Astrocyte of the spinal cord (primary cell): ENCODE data around the gene SSC5D.
A peak's percentile ranks its signal among the peaks of the same experiment; 100 is the strongest.

Source experiments
- DNase-seq: peaks from one replicate; pipeline ENCODE4 v3.0.0; 2011; ENCODE audit warnings: low read depth, low spot score
- H3K4me3 ChIP-seq: 2 replicates; pipeline ENCODE4 v1.5.1; 2011; ENCODE audit warnings: low read depth, mild to moderate bottlenecking, low read length, moderate library complexity
- in situ Hi-C: cut with HindIII; loops from 2 replicates; pipeline ENCODE4 v1.10.0; 2017; ENCODE audit warnings: low sequenced_read_pairs
- TF ChIP-seq, protein P1 (sequence below): IDR thresholded peaks from 2 replicates; pipeline ENCODE4 v1.5.1; 2012; ENCODE audit warnings: low read depth, mild to moderate bottlenecking, low read length, inconsistent platforms

The SSC5D gene

DNA sequence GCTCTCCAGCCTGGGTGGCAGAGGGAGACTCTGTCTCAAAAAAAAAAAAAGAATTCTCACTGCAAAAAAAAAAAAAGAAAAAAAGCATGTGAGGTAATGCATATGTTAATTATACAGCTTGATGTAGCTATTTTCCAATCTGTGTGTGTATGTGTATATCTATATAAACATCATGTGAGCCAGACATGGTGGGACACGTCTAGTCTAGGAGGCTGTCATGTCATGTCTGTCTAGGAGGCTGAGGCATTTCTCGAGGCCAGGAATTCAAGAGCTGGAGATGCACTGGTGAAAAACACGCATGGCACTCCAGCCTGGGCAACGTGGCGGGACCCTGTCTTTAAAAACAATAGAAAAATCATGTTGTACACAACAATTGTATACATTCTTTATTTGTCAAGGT, 64.0 kb downstream of the SSC5D start:
- DNase-seq = no peak
- H3K4me3 ChIP-seq = no peak overlapping the region
- in situ Hi-C loops = no loop called here
- TF ChIP-seq, protein P1, sequence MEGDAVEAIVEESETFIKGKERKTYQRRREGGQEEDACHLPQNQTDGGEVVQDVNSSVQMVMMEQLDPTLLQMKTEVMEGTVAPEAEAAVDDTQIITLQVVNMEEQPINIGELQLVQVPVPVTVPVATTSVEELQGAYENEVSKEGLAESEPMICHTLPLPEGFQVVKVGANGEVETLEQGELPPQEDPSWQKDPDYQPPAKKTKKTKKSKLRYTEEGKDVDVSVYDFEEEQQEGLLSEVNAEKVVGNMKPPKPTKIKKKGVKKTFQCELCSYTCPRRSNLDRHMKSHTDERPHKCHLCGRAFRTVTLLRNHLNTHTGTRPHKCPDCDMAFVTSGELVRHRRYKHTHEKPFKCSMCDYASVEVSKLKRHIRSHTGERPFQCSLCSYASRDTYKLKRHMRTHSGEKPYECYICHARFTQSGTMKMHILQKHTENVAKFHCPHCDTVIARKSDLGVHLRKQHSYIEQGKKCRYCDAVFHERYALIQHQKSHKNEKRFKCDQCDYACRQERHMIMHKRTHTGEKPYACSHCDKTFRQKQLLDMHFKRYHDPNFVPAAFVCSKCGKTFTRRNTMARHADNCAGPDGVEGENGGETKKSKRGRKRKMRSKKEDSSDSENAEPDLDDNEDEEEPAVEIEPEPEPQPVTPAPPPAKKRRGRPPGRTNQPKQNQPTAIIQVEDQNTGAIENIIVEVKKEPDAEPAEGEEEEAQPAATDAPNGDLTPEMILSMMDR = no peak

DNA sequence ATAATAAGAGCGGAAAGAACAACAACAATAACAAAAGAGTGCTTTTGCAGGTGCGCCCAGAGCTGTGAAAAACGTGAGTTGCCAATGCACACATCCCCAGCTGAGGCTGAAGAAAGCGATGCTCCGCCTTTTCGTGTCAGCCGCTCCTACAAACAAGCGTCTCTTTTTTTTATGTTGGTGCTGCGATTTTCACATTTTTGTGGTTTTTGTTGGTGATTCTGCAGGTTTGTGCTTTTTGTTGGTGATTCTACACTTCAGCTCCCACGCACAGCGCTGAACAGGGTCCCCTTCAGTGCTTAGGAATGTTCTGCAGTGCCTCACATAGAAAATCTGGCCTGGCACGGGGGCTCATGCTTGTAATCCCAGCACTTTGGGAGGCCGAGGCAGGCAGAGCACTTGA, 64.4 kb downstream of the SSC5D start:
- H3K4me3 ChIP-seq = no peak overlapping the region
- in situ Hi-C loops = no loop called here
- TF ChIP-seq, protein P1 = no peak
- DNase-seq = peak; percentile 81

DNA sequence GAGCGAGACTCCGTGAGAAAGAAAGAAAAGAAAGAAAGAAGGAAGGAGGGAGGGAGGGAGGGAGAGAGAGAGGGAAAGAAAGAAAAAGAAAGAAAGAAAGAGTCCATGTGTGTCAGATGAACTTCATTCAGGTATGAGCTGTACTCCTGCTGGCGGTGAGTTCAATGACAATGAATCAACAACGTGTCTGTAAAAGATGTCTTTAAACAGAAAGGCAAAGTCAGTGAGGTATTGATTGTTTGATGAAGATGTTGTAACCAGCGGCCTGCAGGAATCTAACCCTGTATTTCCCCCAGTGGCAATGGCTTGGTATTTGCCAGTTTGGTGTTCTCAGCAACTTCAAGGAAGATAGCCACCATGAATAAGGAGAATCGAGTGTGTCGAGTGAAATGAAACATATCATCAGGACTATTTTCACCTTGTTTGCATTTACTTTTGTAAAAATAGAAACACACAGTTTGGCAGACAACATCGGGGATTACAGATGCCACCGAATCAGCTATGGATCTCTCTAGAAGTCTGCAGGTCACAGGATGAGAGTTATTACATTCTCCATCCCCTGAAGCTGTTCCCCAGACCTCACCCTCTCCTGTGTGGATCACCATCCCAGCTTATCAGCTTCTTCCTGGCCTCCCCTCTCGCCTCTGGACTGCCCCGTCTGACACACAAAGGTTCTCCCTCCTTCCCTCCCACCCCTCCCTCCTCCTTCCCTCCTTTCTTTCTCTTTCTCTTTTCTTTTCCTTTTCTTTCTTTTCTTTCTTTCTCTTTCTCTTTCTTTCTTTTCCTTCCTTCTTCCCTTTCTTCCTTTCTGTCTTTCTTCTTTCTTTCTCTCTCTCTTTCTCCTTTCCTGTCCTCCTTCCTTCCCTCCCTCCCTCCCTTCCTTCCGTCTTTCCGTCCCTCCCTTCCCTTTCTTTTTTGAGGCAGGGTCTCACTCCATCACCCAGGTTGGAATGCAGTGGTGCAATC, 65.3 kb downstream of the SSC5D start:
- TF ChIP-seq, protein P1 = no peak
- H3K4me3 ChIP-seq = no peak overlapping the region
- in situ Hi-C loops = no loop called here
- DNase-seq = no peak

DNA sequence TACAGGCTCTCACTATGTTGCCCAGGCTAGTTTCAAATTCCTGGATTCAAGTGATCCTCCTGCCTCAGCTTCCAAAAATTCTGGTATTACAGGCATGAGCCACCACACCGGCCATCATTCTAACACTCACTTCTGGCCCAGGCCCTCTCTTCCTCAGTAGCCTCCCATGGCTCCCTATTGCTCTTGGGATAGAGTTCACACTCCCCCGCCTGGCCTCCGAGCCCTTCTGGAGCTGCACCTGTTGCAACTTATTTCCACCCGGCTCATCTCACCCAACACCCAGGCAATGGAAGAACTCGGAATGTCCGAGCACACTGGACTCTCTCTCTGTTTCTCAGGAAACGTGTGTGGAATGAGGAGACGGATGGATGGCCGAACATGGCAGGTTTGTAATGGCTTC, 66.1 kb downstream of the SSC5D start:
- in situ Hi-C loops = no loop called here
- no peak for DNase-seq
- H3K4me3 ChIP-seq = no peak overlapping the region
- TF ChIP-seq, protein P1 = no peak

DNA sequence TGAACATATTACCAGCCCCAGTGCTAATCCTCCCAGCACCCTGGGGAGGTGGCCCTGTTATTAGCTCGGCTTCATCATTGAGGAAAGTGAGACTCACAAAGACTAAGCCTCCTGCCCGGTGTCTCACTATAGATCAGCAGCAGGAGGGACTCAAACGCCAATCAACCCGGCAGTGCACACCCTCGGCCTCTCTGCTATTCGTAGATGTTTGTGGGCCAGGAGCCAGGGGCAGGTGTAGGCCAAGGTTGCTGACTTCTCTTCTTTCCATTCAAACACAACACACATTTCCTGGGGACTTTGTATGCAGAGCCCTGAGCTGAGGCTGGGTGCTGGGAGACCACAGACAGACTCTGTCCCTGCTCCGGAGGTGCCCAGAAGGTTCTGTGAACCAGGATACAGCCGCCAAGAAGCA, 66.5 kb downstream of the SSC5D start:
- TF ChIP-seq, protein P1 = no peak
- in situ Hi-C loops = no loop called here
- DNase-seq = no peak
- H3K4me3 ChIP-seq = no peak overlapping the region

DNA sequence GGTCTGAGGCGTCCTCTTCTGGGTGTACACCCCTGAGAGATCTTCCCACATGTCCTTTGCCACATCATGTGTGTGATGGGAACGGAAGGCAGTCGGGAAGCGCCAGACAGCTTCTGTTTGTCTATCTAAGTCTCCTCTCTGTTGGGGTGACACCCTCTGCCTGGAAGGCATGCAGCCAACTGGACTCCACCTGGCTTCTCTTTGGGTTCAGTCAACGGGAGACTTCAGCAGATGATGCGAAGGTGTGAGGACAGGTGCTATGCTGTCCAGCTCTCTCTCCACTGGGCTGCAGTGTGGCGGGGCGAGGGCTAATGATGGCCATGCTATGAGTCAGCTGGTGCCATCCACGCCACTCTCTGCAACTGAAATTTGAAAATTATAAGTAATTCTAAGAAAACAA, 71.4 kb downstream of the SSC5D start:
- DNase-seq = no peak
- H3K4me3 ChIP-seq = no peak overlapping the region
- TF ChIP-seq, protein P1 = no peak
- in situ Hi-C loops = no loop called here
